ENCODE measurements around the gene DUOXA1.

- TF ChIP-seq POLR2AphosphoS5 (IDR thresholded peaks at IDR 0.05): no peak
- TF ChIP-seq POLR2A (IDR thresholded peaks at IDR 0.05): no peak
- TF ChIP-seq, protein P1, sequence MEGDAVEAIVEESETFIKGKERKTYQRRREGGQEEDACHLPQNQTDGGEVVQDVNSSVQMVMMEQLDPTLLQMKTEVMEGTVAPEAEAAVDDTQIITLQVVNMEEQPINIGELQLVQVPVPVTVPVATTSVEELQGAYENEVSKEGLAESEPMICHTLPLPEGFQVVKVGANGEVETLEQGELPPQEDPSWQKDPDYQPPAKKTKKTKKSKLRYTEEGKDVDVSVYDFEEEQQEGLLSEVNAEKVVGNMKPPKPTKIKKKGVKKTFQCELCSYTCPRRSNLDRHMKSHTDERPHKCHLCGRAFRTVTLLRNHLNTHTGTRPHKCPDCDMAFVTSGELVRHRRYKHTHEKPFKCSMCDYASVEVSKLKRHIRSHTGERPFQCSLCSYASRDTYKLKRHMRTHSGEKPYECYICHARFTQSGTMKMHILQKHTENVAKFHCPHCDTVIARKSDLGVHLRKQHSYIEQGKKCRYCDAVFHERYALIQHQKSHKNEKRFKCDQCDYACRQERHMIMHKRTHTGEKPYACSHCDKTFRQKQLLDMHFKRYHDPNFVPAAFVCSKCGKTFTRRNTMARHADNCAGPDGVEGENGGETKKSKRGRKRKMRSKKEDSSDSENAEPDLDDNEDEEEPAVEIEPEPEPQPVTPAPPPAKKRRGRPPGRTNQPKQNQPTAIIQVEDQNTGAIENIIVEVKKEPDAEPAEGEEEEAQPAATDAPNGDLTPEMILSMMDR (IDR thresholded peaks at IDR 0.05): no peak
Observed at GRCh38 chr15:45110256-45110820, 19.3 kb downstream of the DUOXA1 start.

All from breast epithelium (tissue), 3 donors.